Mucosa of descending colon (tissue), 3 donors: ENCODE measurements around the gene WDFY4. TPM values are rescaled to one million over a fixed set of nuclear protein-coding genes. Genes with fewer than 3 reads are reported as not detected.

Experiments used
- ATAC-seq: fragments of 200-7000 bp; cut with Tn5 transposase; one replicate; pipeline ENCODE4 v1.9.1; 2020; ENCODE audit warnings: mild to moderate bottlenecking, moderate library complexity
- DNase-seq, 3 donors: peaks; one replicate each; pipeline ENCODE4 v3.0.0-alpha.2; 2020
- H3K36me3 ChIP-seq: fragments of 200-600 bp; one replicate; pipeline ENCODE4 v1.8.0; 2021; ENCODE audit warnings: low read depth, mild to moderate bottlenecking
- H3K4me1 ChIP-seq: fragments of 200-600 bp; one replicate; pipeline ENCODE4 v1.8.0; 2021; ENCODE audit warnings: low read depth, mild to moderate bottlenecking
- H3K4me3 ChIP-seq: fragments of 200-600 bp; one replicate; pipeline ENCODE4 v1.8.0; 2021; ENCODE audit warnings: mild to moderate bottlenecking
- H3K9me3 ChIP-seq: fragments of 200-600 bp; one replicate; pipeline ENCODE4 v1.8.0; 2021; ENCODE audit warnings: mild to moderate bottlenecking
- intact Hi-C, 2 donors: fragments of 100-400 bp; cut with DNase I in 1 of 2; cut with micrococcal nuclease in 1 of 2; formaldehyde crosslinking; loops; one replicate each; pipeline versions ENCODE4 v1.11.0 to v1.11.1; 2022; cut with DNase I, micrococcal nuclease
- total RNA-seq, 3 donors: library from RNA; stranded (reverse); fragmentation: NEBNext Ultra II Directional in 2 of 3; extraction: Animal tissue kit (Norgen Biotek cat#: 25700) in 2 of 3; gene quantifications; one replicate each; pipeline versions ENCODE4 v1.2.1 to v1.2.4, GENCODE V29; 2021 to 2023
- TF ChIP-seq, protein P1 (sequence below): fragments of 200-600 bp; IDR thresholded peaks from one replicate; pipeline ENCODE4 v1.8.0; 2022; ENCODE audit warnings: antibody characterized with exemption, mild to moderate bottlenecking
- donor health status: DM: no; HTN: no; CAD: no; lungs with moderate emphysema.
- donor health status: DM: no; HTN: no; CAD: no.
- donor health status: DM: no; HTN: yes; CAD: no.

WDFY4 gene
- total RNA-seq, 3 donors from 2014 or later, result 2.1 to 3.3 (median 2.2) TPM

DNA sequence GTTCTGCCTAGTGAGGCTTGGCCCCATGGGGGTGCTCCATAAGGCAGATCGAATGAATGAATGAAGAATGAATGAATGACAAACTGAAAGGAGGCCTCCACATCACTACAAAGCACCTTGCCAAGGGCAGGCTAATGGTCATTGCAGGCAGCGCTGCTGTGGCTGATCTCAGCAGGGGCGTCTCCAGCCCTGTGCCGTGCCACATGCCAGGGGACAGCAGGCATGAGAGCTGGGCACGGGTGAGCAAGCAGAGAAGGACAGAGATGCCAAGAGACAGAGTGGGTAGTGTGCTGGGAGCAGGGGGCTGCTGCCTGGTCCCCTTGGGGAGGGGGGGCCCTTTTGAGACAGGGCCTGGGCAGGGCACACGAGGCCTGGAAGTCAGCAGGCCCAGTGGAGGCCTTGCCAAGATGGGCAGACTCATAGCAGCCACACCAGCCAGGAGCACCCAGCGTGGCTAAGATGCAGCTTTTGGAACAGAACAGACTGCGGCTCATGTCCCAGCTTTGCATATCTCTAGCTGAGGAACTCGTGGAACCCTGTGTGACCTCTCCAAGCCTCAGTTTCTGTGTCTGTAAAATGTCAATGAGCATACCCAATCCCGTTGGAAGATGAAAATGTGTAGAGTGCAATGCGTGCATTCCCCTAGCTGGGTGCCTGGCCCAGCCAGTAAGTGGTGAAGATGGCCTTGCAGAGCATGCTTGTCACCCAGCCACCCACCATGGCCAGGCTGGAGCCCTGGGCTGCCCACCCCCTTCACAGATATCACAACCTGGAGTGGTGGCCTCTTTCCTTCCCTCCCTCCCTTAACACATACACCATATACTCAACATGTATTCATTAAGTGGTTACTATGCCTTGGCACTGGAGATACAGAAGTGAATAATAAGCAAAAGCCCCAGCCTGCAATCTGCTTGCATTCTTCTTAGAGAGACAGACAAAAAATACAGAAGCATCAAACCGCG is 316.0 kb downstream of the WDFY4 start:
- H3K4me1 ChIP-seq, result no peaks in the 10 kb centered on the region
- intact Hi-C loops, result no loop called here
- H3K4me3 ChIP-seq, result no peak overlapping the region
- TF ChIP-seq, protein P1, sequence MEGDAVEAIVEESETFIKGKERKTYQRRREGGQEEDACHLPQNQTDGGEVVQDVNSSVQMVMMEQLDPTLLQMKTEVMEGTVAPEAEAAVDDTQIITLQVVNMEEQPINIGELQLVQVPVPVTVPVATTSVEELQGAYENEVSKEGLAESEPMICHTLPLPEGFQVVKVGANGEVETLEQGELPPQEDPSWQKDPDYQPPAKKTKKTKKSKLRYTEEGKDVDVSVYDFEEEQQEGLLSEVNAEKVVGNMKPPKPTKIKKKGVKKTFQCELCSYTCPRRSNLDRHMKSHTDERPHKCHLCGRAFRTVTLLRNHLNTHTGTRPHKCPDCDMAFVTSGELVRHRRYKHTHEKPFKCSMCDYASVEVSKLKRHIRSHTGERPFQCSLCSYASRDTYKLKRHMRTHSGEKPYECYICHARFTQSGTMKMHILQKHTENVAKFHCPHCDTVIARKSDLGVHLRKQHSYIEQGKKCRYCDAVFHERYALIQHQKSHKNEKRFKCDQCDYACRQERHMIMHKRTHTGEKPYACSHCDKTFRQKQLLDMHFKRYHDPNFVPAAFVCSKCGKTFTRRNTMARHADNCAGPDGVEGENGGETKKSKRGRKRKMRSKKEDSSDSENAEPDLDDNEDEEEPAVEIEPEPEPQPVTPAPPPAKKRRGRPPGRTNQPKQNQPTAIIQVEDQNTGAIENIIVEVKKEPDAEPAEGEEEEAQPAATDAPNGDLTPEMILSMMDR, result no peak
- no peak for ATAC-seq
- H3K9me3 ChIP-seq, result no peaks in the 10 kb centered on the region
- no peaks in the 10 kb centered on the region for H3K36me3 ChIP-seq
- DNase-seq, result no peak

DNA sequence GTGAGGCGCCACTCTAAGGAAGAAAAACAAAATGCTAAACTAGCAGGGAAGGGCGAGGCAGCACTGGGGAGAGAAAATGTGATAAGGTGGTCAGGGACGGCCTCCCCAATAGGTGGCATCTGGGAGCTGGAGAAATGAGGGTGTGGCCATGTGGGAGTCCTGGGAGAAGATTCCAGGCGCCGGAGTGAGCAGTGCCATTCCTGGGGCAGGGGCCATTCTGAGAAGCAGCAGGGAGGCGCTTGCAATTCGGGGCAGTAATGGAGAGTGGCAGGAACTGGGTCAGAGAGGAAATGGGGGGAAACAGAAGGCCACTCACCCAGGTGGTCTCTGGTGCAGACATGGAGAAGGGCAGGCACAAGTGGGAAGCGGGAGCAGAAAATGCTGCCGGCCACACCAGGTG is 316.7 kb downstream of the WDFY4 start:
- no peak for ATAC-seq
- no peak for DNase-seq

DNA sequence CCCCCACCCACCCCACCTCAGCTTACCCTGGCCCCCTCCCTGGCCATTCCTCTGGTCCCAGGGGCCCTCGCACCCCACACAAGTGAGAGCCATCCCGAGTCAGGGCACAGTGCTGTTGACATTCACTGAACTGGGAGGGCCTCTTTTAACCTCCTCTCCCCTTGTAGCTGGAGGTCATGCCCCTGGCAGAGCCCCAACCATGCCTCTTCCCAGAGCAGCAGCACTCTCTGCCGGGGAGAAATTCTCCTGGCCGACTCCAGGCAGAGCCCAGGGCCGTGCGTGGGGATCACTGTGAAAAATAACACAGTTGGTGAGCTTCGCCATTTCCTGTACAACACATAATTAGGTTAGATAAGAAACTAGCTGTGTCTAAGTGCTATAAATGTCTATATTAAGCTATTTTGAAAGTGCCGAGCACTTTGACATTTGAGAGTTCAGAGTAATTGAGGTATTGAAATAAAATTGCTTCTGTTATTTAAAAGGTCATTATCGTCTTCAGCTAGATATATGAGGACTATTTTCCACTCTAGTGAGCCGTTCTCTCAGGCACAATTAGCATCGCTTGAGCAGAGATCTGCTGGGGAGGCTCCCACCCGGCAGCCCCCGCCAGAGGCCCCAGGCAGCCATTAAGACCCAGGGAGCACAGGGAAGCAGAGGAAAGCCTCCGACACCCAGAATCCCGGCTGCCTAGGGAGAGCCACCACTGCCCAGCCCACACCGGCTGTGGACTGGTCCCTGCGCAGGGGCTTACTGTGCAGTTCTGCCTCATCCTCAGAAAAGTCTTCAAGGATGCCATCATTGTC is 317.4 kb downstream of the WDFY4 start:
- no peak for DNase-seq
- intact Hi-C loops, result no loop called here
- no peak for ATAC-seq
- H3K4me3 ChIP-seq, result no peak overlapping the region
- H3K9me3 ChIP-seq, result no peaks in the 10 kb centered on the region
- no peaks in the 10 kb centered on the region for H3K4me1 ChIP-seq
- no peaks in the 10 kb centered on the region for H3K36me3 ChIP-seq
- TF ChIP-seq, protein P1, result no peak

More for the DNA sequence above, 316.7 kb downstream of the WDFY4 start:
- H3K4me1 ChIP-seq, result no peaks in the 10 kb centered on the region
- no peaks in the 10 kb centered on the region for H3K9me3 ChIP-seq
- intact Hi-C loops, result no loop called here
- TF ChIP-seq, protein P1, result no peak
- H3K4me3 ChIP-seq, result no peak overlapping the region
- no peaks in the 10 kb centered on the region for H3K36me3 ChIP-seq

DNA sequence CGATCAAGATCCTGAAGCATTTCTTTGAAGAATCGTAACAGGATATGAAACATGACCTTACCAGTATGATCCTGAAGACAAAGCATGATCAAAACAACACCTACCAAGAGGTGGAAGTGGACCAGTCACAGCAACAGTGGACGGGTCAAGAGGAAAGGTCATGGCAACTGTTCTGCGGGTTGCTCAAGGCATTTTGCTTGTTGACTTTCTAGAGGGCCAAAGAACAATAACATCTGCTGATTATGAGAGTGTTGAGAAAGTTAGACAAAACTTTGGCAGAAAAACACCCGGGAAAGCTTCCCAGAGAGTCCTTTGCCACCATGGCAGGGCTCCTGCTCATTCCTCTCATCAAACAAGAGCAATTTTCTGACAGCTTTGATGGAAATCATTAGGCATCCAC is 320.6 kb downstream of the WDFY4 start:
- intact Hi-C loops, result no loop called here

DNA sequence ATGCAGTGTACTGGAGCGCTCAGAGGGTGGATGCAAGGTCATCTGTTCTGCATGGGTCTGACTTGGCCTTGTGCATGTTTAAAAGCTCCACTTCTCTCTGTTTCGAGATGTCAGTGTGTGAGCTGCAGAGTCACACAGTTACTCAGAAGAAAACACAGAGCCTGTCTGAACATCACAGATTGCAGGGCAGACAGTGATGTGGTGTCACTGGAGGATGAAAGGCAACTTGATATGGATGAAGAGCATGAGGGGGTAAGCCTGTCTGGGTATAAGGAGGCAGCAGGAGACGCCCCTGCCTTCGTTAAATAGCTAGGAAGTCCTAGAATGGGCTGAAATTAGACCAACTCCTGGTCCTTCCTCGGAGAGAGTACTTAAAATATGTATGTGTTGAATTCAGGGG is 322.5 kb downstream of the WDFY4 start:
- no peaks in the 10 kb centered on the region for H3K9me3 ChIP-seq
- DNase-seq, result no peak
- intact Hi-C loops, result no loop called here
- H3K4me1 ChIP-seq, result peaks cover 4% of the 10 kb centered on the region
- TF ChIP-seq, protein P1, result no peak
- no peaks in the 10 kb centered on the region for H3K36me3 ChIP-seq
- ATAC-seq, result no peak
- no peak overlapping the region for H3K4me3 ChIP-seq

More for the DNA sequence above, 320.6 kb downstream of the WDFY4 start:
- ATAC-seq (no peak), DNase-seq (no peak)
- no peaks in the 10 kb centered on the region for H3K36me3 ChIP-seq
- no peak overlapping the region for H3K4me3 ChIP-seq
- H3K4me1 ChIP-seq, result peaks cover 4% of the 10 kb centered on the region
- TF ChIP-seq, protein P1, result no peak
- H3K9me3 ChIP-seq, result no peaks in the 10 kb centered on the region
